NCI-H526 (cell line): ENCODE measurements around the gene UBD.
A peak's percentile ranks its signal among the peaks of the same experiment; 100 is the strongest.

Source experiments
- DNase-seq, 2 experiments: peaks; one replicate each; lab custom pipeline; 2025; lab: John Stamatoyannopoulos, UW

UBD gene

GRCh38 chr6:29561091-29561490 is 1.6 kb upstream of the UBD start:
- DNase-seq: no peak

- DNase-seq: no peak
Measured at GRCh38 chr6:29558439-29559079, 973 bp downstream of the UBD start.

- no peak for DNase-seq
Measured at GRCh38 chr6:29557320-29557719, 2.2 kb downstream of the UBD start.

GRCh38 chr6:29554764-29555163 is 4.8 kb downstream of the UBD start:
- DNase-seq: no peak

- DNase-seq: no peak
Measured at GRCh38 chr6:29553268-29554057, 6.1 kb downstream of the UBD start.

GRCh38 chr6:29552512-29553051 is 7.0 kb downstream of the UBD start:
- peak in 1 of 2 experiments; percentile 31 for DNase-seq

GRCh38 chr6:29547573-29547972 is 12.0 kb downstream of the UBD start:
- DNase-seq: no peak

GRCh38 chr6:29537714-29538403 is 21.7 kb downstream of the UBD start:
- DNase-seq: no peak

GRCh38 chr6:29532320-29532951 is 27.1 kb downstream of the UBD start:
- DNase-seq: no peak

- no peak for DNase-seq
Measured at GRCh38 chr6:29531668-29532067, 27.9 kb downstream of the UBD start.

- no peak for DNase-seq
Measured at GRCh38 chr6:29530671-29531310, 28.7 kb downstream of the UBD start.

GRCh38 chr6:29529956-29530355 is 29.6 kb downstream of the UBD start:
- no peak for DNase-seq

GRCh38 chr6:29528988-29529560 is 30.5 kb downstream of the UBD start:
- DNase-seq: no peak

- DNase-seq: no peak
Measured at GRCh38 chr6:29528300-29528931, 31.1 kb downstream of the UBD start.

- no peak for DNase-seq
Measured at GRCh38 chr6:29527564-29527963, 32.0 kb downstream of the UBD start.

- DNase-seq: no peak
Measured at GRCh38 chr6:29527126-29527525, 32.4 kb downstream of the UBD start.

- no peak for DNase-seq
Measured at GRCh38 chr6:29525311-29525639, 34.3 kb downstream of the UBD start.

GRCh38 chr6:29524444-29525310 is 34.9 kb downstream of the UBD start:
- DNase-seq: no peak

- DNase-seq: no peak
Measured at GRCh38 chr6:29524044-29524443, 35.5 kb downstream of the UBD start.

- no peak for DNase-seq
Measured at GRCh38 chr6:29522227-29522626, 37.3 kb downstream of the UBD start.
